GM19467 (cell line): Measurements from ENCODE around the gene CCL4L2.
"Not testable (repeated sequence)": the region's sequence is repeated elsewhere in the genome, so short reads cannot be mapped to it uniquely, and the experiment has no call there.

ENCODE experiments used
- ATAC-seq: cut with Tn5 transposase; IDR thresholded peaks from one replicate; pipeline ENCODE4 v1.9.1; 2021; ENCODE audit warnings: mild to moderate bottlenecking, moderate library complexity; ENCODE audit not compliant: unreplicated experiment

Gene CCL4L2

DNA sequence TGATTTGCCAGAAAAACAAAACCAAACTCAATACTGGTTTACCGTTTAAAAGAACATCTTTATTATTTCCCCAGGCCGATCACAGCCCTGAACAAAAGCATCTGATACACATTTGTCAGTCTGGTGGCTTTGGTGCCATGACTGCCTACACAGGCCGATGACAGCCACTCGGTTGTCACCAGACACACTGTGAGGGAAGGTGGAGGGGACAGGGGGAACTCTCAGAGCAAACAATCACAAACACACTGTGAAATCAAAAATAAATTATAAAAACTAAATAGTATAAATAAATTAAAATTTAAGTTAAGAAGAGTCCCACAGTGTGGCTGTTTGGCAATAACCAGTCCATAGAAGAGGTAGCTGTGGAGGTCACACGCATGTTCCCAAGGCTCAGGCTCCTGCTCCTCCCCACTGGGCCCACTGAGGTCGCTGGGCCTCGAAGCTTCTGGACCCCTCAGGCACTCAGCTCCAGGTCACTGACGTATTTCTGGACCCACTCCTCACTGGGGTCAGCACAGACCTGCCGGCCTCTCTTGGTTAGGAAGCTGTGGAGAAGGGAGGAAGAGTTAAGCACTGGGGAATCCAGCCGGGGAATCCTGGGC lies 15.9 kb upstream of the CCL4L2 start:
- not testable (repeated sequence) for ATAC-seq

DNA sequence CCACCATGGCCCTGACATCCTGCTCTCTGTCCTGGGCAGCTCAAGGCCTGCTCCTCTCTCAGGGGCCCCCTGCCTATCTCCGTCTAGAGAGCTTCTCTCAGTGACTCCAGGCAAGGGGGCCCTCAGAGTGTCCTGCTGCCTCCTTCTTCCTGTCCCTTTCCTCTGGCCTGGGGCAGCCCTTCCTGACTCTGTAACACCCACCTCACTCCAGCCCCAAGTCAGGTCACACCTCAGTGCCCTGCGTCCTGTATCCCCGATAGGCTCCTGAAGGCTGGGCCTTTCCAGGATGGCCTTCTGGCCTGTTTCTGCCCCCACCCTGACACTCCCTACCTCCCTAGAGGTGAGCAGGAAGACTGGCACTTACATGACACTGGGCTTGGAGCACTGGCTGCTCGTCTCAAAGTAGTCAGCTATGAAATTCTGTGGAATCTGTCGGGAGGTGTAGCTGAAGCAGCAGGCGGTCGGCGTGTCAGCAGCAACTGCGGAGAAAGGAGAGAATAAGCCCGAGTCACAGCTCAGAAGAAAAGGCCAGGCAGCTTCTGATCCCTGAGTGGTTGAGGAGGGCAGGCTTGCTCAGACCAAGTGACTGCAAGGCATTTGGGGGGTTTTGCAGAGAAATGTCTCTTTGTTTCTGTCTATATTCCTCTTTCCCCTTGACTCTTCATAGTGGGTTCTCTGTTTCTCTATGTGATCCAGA lies 15.3 kb upstream of the CCL4L2 start:
- ATAC-seq, result no peak

DNA sequence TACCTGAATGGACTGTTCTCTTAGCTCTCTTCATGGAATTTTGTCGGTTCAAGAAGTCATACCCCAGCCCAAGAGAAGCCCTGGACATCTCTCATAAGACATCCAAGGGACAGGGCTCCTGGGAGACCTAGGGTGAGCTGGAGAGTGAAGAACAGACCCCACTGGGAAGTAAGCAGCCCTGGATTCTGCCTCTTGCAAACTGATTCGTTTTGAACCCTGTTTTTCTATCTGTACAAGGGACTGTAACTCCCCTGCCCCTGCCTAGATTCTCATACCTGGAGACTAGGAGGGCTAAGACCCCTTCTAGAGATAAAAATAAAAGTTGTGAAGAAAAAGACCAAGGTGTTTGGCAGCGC lies 14.8 kb upstream of the CCL4L2 start:
- no peak for ATAC-seq

DNA sequence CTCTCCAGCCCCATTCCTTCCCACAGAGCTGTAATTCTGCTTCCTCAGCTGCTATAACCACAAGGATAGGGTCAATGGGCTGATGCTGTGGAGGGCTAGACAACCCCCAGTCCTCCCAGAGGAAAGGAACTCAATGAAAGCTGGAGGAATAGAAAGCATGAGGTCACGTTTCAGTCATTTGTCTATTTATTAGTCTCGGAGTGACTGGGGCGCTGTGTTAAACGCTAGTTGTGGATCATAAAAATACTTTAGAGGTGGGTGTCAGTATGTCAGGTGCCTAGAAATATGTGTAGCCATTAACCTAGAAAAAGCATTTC lies 13.5 kb upstream of the CCL4L2 start:
- peak; percentile 9 for ATAC-seq

DNA sequence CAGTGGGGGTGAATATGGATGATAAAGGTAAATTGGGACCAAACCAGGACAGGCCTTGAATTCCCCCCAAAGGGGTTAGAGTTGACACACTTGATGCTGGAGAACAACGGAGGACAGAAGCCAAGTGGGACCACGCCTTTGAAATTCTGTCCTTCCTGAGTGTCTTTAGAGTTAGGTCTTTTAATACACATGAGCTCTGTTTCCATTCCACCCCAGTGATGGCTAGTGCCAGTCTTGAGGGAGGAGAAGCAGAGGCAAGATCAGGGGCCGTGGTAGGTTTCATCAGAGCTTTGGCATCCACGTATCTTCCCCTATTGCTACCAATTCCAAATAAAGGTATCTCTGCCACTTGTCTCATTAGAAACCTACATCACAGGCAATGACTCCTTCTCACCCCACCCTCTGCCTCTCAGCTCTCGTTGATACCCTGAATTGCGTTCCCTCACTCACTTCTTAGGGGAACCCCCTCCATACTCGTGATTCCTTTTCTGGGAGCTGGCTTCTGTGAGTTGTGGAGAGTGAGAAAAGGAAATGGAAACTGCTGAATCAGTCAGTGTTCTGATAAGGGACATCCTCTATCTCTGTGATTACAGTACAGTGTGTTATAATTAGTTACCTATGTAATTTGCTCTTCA lies 11.9 kb upstream of the CCL4L2 start:
- ATAC-seq, result peak; percentile 13

DNA sequence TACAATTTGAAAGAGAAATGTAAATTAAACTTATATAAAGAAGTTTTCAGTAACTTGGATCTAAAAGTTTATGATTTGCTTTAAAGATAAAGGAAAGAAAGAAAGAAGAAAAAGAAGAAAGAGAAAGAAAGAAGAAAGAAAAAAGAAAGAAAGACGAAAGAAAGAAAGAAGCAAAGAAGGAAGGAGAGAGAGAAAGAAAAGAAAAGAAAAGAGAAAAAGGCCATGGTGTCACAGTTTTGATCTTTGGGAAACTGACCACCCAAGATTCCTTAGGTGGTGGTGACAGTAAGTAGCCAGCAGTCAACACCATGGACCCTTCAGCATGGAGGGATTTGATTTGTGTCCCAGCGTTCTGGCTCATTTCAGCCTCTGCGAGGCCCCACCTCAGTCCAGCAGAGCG lies 9.8 kb upstream of the CCL4L2 start:
- not testable (repeated sequence) for ATAC-seq

DNA sequence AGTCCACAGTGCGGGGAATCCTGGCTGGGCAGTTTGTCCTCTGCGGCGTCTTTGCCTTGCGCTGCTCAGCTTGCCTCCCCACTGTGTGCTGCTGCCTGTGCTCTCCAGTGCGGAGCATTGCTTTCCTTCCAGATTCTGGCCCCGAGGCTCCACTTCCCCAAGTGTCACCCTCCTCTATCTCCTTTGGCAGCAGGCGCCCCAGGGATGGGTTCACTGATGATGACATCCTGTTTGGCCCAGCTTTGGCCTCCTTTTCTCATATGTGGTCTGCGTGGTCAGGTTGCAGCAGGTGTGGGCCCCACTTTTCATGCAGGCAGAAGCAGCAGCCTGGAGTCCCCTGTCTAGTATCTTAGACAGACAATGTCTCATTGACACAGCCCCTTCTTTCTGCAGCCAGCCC lies 9.4 kb upstream of the CCL4L2 start:
- ATAC-seq, result not testable (repeated sequence)

DNA sequence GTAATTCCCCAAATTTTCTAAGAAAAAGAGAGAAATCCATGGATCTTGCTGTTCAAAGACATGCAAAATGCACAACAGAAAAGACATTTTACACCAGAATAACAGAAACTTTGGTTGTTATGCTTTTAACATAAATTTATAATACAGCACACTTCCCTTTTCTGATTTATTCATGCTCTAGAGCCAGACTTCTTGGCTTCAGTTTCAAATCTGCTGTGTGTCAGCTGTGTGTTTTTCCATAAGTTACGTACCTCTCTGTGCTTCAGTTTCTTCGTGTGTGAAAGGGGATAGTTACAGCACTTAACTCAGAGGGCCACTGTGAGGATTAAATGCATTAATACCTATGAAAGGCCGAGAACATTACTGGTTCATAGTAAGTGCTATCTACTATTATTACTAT lies 7.5 kb upstream of the CCL4L2 start:
- ATAC-seq, result no peak

DNA sequence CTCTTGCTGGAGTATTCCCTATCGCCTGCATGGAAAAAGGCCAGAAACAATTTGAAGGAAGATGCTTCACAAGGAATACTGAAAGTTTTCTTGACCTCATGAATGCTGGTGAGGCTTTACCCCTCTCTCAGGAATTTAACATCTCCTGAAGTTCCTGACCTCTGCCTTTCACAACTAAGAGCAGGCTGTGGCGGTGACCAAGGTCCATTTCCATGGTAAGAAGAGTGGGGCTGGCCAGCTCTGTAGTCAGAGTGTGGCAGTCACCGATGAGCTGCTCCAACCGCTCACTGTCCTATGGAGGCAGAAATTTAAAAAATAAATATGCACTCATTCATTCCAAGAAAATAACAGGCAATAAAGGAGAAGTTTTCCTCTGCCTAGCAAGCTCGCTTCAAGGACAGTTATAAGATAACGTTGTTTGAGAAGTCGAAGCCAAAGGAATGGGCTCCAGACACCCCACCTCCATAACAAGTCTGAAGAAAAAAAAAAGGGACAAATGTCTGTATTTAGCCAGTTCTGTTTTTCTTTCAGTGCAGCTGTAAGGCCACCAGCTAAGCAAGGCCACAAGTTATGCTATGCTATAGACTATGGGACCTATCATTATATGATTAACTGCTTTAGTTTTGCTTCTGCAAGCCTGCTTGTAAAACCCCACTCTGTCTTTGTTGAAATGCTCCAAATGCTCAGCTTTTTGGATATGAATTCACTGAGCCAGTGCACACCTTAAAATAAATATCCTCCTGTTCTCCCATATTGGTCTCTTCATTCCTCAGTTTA lies 6.0 kb upstream of the CCL4L2 start:
- no peak for ATAC-seq

DNA sequence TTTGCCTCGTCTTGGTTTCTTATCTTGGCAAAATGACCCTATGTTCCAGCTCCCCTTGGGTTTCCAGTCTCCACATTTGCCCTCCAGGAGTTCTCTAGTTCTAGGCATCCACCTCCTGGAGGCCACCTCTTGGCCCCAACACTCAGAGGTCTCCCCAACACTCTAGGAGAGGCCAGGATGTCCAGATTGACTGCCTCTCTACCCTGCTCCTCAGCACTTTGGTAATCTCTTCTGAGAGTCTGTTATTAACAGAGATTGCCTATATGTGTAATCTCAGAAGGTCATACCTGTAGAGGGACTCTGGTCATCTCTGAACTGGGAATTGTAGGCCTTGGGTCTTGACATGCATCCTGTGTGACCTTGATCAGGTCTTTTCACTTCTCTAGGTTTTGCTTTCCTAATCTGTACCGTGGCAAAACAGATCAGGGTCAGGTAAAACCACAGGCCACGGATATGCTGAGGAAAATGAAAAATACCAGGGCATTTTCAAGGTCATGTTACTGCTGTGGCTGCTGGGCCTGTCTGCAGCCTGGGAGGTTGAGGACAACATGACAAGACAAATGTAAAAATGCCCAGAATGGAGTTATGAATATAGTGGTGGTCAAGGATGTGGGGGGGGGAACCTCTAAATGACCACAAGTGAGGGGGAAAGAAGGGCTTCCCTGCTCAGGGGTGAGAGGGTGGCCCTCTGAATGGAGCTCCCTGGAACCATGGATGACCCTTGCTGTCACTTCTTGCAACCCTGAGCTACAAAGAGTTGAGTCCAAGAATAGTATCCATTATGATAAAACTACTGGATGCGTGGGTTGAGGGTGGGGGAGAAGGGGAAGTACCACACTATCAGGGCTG lies 5.0 kb upstream of the CCL4L2 start:
- ATAC-seq, result peak; percentile 22

DNA sequence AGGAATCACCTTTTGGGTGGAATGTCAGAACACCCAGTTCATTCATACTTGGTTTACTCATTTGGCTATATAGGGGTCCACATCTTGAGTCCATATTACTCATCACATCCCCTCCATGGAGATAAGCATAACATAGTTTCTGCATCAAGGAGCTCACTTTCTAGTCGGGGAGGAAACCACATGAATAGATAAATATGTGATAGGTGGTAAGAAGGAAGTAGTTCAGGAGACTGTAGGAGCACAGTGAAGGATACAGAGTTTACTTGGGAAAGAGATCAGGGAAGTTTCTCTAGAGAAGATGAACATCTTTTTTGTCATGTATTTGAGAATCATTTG lies 4.4 kb upstream of the CCL4L2 start:
- ATAC-seq, result not testable (repeated sequence)

DNA sequence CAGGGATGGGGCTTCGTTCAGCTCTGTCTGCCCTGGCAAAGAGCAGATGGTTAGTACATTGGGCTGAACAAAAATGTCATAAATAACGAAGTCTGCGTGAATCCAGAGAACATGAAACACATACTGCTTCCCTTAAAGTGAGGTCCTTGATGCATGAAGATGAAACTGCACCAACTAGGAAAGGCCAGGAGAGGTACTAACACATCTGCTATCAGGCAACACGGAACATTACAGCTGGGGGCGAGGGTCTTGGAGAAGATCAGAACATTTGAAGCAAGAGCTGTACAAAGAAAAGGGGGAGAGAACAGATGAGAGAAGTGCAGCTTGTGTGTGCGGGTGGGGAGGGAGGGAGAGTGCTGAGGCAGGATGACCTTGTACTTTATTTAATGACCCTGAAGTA lies 3.5 kb upstream of the CCL4L2 start:
- not testable (repeated sequence) for ATAC-seq

DNA sequence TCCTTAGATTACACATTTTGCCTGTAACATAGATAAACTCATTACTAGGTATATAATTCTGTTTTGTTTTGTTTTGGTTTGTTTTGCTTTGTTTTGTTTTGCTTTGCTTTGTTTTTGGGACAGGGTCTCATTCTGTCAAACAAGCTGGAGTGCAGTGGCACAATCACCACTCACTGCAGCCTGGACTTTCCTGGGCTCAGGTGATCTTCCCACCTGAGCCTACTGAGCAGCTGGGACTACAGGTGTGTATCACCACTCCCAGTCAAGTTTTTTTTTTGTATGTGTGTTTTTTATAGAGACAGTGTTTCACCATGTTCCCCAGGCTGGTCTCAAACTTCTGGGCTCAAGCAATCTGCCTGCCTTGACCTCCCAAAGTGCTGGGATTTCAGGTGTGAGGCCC lies 1.3 kb upstream of the CCL4L2 start:
- no peak for ATAC-seq

DNA sequence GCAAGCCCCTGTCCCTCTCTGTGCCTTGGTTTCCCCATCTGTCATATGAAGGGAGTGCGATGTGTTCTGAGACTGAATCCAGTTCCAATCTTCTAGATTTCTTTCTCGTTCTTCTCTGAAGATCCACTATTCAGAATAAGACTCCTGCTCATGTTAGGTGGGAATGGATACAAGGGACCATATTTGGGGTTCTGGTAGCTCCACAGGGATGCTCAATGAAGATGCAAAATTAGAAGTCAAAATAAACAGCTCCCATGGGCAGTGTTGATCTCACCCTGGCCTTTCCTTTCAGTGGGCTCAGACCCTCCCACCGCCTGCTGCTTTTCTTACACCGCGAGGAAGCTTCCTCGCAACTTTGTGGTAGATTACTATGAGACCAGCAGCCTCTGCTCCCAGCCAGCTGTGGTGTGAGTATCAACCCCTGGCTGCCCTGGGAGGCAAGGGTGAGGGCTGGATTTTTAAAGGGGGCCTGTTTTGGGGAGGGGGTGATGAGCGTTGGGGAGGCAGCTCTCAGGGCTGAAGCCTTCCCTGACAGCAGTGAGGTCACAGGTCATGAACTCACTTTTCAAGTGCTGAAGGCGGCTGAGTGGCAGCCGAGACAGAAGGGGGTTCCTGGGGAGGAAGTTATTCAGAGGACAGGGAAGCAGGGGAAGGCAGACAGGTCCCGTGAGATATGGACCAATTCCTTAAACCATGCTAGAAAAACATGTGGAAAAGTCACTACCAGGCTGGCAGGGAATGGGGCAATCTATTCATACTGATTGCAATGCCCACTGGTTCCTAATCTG lies 815 bp downstream of the CCL4L2 start:
- not testable (repeated sequence) for ATAC-seq

DNA sequence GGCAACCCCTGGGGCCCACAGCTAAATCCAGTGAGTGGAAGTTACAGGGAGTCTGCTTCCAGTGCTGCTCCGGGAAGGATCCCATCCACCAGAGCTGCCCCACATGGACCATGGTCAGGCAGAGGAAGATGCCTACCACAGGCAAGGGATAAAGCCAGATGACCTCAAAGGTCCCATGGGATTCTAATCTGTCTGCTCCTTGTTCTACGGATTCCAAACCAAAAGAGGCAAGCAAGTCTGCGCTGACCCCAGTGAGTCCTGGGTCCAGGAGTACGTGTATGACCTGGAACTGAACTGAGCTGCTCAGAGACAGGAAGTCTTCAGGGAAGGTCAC lies 1.4 kb downstream of the CCL4L2 start:
- no peak for ATAC-seq

DNA sequence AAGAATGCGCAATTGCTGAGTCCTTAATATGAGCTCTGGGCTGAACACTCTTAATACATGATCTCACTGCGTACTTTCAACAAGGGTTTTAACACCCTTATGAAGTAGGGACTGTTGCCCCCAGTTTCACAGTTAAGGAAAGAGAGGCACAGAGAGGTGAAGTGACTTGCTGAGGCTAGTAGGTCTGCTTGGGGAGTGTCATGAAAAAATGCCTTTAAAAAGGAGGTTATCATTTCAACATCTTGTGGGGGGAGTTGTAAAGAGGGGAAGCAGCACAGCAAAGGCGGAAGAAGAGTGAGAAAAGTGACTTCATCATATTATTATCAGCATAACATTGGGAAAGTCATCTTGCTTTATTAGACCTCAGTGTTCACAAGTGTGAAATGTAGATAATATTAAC lies 2.1 kb downstream of the CCL4L2 start:
- ATAC-seq, result no peak

DNA sequence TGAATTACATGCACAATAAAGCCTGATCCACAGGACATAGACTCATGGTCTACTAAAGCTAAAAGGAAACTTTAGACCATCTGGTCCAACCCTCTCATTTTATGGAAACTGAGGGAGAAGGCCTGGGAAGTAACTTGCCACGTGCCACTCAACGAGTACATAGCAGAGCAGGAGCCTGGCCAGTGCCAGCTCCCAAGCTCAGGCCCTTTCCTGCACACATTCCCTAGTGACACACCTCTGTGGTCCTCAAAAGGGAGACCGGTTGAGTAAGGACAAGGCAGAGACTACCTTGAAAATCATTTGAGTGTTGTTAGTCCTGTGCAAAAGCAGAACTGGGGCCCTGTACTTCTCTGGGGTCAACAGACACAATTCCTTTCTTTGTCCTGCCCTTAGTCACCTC lies 2.8 kb downstream of the CCL4L2 start:
- ATAC-seq, result no peak

DNA sequence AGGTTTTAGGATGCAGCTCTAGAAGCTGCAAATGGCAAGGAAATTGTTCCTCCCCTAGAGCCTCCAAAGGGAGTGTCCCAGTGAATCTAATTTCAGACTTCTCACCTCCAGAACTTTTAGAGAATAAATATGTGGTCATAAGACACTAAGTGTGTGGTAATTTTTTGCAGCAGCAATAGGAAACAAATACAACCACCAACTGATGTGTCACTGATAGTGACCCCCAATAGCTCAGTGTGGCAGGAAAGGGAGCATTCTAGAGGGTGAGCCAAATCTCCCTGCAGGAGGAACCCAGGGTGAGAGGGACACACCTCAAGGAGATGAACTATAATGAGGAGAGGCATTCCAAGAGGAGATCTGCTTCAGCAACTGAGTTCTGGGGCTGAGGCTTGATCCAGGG lies 4.1 kb downstream of the CCL4L2 start:
- ATAC-seq, result no peak

DNA sequence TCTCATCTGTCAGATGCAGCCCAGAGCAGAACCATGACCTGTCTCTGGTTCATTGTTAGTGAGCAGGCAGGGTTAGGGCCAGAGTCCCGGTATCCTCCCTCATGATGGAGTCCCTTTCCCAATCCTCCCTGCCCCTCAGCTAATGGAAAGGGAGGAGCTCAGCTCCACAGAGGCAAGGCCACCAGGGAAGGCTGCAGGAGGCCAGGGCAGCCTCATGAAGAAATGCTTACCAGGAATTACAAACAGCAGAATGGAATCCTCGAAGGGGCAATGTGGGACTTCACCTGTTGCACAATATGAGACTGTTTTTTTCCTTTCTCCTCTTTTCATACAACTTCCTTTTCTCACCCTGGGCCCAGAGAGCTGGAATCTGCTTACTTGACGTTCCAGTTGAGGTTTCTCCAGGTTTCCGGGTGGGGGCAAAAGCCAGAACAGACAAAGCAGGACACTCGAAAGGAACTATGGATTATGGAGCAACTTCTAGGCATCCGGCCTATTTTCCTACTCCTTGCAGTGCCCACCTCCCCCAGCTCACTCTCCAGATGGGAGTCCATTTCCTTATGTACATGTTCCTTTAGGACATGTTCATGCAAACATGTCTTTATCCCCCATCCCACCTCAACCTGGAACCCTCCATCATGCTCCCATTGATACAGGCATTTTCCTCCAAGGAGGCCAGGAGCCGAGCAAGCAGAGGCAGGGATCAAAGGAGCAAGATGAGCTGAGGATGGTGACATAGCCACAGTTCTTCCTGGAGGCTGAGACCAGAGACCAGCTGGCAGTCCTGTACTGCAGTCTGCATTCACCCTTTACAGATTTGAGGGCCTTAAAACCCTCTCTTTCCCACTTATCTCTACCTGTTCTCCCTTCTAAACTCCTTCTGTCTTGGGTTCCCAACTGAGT lies 4.8 kb downstream of the CCL4L2 start:
- ATAC-seq, result not testable (repeated sequence)
